ENCODE data around the gene PPM1G. TPM values are rescaled to one million over a fixed set of nuclear protein-coding genes. Genes with fewer than 3 reads are reported as not detected.
"Not testable (repeated sequence)": the region's sequence is repeated elsewhere in the genome, so short reads cannot be mapped to it uniquely, and the experiment has no call there.

PPM1G gene
- total RNA-seq, 1 donor: 63.9 TPM

DNA sequence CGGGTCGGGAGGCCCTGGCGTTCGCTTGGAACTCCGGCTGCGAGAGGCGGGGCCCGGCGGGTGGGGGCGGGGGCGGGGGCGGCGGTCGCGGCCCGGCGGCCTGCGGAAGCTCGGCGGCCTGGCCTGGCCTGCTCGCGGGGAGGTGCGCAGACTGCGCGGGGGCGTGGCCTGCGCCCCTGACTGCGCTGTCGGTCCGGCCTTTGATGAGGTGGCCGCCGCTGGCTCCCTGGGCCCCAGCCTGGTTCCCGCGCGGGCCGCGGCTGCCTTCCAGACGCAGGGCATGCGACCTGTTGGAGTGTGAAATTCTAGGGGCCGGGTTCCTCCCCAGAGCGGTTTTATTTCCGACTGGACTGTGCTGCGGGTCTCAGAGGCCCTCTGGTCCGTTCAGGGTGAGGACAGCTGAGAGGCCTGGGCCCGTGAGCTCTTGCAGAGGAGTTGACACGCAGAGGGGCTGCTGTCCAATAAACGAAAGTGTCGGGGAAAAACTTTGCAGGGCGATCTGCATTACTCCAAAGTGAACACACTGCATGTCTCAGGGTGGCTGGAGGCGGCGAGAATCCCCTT is 19.7 kb upstream of the PPM1G start:
- peak overlapping the region; percentile 96 for H3K4me3 ChIP-seq (ENCODE audit: low read depth, low read length)
- TF ChIP-seq, protein P1, sequence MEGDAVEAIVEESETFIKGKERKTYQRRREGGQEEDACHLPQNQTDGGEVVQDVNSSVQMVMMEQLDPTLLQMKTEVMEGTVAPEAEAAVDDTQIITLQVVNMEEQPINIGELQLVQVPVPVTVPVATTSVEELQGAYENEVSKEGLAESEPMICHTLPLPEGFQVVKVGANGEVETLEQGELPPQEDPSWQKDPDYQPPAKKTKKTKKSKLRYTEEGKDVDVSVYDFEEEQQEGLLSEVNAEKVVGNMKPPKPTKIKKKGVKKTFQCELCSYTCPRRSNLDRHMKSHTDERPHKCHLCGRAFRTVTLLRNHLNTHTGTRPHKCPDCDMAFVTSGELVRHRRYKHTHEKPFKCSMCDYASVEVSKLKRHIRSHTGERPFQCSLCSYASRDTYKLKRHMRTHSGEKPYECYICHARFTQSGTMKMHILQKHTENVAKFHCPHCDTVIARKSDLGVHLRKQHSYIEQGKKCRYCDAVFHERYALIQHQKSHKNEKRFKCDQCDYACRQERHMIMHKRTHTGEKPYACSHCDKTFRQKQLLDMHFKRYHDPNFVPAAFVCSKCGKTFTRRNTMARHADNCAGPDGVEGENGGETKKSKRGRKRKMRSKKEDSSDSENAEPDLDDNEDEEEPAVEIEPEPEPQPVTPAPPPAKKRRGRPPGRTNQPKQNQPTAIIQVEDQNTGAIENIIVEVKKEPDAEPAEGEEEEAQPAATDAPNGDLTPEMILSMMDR (IDR thresholded peaks at IDR 0.05; ENCODE audit: insufficient read depth, low read depth, low read length): no peak
- peak; percentile 87 for DNase-seq (ENCODE audit: low read depth)

DNA sequence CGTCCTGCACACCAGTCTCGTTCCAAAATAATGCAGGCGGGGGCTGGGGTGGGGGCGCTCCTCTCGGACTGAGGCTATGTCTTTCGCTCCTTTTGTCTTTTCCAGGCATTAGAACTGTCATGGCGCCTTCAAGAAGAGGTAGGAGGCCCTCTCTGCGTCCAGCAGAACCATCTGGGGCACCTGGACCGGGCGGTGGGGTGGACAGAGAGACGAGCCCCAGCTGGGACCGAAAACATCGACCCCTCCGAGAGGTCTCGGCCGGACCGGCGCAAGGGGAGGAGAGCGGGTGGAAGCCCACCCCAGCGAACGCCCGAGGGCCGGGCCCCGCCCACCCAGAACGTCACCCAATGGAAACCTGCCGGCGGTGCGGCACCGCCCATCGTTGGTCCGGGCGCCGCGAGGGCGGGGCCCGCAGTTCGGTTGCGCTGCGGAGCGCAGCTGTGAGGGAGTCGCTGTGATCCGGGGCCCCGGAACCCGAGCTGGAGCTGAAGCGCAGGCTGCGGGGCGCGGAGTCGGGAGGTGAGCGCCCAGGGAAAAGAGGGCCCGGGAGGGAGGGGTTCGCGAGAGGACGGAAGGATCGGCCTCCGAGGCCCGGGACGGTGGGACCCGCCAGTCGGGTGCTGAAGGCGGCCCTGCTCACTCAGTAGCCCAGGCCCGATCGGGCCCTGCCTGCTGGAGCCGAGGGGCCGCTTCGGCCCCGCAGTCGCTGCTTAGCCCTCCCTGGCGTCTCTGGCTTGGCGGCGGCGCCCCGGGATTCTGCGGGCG is 19.0 kb upstream of the PPM1G start, which contains the start of gene NRBP1:
NRBP1 (plus strand) TSS at position 419 of the 765 bp plus-strand sequence. CDS start 4,643 bp downstream, outside the sequence.
- DNase-seq (ENCODE audit: low read depth): peak; percentile 87
- H3K4me3 ChIP-seq (ENCODE audit: low read depth, low read length): peak within 1 kb of the TSS; percentile 96
- TF ChIP-seq, protein P1 (IDR thresholded peaks at IDR 0.05; ENCODE audit: insufficient read depth, low read depth, low read length): no peak

DNA sequence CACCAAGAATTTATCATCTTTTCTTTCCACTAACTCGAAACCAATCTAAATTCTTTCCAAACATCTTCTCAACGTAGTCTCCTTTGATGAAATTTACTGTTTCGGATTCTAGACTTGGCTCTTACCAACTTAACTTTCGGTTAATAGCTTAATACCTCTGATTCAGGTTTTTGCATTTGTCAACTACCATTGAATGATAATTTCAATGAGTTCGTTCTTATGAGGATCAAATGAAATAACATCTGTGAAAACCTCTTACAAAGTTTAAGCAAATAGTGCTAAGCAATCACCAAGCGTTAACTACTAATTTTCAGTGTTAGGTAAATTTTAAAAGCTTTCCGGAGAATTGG is 18.4 kb upstream of the PPM1G start:
- no peak for DNase-seq (ENCODE audit: low read depth)
- TF ChIP-seq, protein P1 (IDR thresholded peaks at IDR 0.05; ENCODE audit: insufficient read depth, low read depth, low read length): no peak
- peak overlapping the region; percentile 96 for H3K4me3 ChIP-seq (ENCODE audit: low read depth, low read length)

DNA sequence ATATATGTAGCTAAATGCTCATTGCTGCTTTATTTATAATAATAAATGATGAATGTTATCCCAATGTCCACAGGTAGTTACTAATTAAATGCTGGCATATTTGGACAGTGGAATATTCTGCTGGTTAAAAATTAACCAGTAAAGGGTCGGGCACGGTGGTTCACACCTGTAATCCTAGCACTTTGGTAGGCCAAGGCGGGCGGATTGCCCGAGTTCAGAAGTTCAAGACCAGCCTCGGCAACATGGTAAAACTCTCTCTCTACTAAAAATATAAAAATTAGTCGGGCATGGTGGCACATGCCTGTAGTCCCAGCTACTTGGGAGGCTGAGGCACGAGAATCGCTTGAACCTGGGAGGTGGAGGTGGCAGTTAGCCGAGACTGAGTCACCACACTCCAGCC is 15.6 kb upstream of the PPM1G start:
- DNase-seq (ENCODE audit: low read depth); H3K4me3 ChIP-seq (ENCODE audit: low read depth, low read length): not testable (repeated sequence)

DNA sequence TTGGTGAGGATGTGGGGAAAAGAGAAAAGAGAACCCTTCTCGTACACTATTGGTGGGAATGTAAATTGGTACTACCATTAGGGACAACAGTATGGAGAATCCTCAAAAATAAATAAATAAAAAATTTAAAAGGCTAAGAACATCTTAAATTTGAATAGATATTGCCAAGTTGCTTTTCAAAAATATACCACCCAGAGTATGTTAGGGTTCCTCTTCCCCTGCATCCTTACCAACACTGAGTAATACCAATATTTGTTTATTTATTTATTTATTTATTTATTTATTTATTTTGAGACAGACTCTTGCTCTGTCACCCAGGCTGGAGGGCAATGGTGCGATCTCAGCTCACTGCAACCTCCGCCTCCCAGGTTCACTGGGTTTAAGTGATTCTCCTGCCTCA is 13.6 kb upstream of the PPM1G start:
- TF ChIP-seq, protein P1 (IDR thresholded peaks at IDR 0.05; ENCODE audit: insufficient read depth, low read depth, low read length): no peak

DNA sequence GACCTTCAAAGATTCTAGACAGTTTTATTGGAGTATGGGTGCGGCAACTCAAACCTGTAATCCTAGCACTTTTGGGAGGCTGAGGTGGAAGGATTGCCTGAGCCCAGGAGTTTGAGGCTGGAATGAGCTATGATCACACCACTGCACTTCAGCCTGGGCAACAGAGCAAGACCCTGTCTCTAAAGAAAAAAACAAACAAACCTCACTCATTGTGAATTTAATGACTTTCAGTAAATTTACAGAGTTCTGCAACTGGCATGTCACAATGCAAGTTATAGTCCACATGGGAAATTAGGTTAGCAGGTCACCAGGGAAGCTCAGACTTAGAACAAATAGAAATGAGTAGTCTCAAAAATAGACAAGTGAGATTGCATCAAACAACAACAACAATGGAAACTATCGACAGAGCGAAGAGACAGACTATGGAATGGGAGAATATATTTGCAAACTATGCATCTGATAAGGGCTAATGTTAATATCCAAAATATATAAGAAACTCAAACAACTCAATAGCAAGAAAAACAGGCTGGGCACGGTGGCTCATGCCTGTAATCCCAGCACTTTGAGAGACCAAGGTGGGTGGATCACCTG is 12.4 kb upstream of the PPM1G start:
- no peak overlapping the region for H3K4me3 ChIP-seq (ENCODE audit: low read depth, low read length)
- TF ChIP-seq, protein P1 (IDR thresholded peaks at IDR 0.05; ENCODE audit: insufficient read depth, low read depth, low read length): no peak
- DNase-seq (ENCODE audit: low read depth): no peak

More for the DNA sequence above, 13.6 kb upstream of the PPM1G start:
- DNase-seq (ENCODE audit: low read depth): no peak
- no peak overlapping the region for H3K4me3 ChIP-seq (ENCODE audit: low read depth, low read length)

DNA sequence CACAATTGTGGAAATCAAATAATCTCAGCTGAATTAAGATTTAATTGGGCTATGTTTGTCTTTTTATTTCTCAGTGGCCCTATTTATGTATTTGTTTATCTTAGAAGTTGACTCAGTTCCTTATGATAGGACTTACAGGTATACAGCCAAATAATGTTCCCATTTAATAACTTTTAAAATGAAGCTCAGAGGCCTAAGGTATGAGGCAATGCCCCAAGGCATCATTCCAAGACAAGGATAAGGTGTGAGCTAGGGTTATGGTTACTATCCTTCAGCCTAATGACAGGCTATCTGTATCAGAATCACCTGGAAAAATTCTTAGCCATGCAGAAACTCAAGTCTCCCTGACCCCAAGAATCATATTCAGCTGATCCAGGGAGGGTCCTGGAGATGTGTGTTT is 11.6 kb upstream of the PPM1G start:
- no peak for DNase-seq (ENCODE audit: low read depth)
- H3K4me3 ChIP-seq (ENCODE audit: low read depth, low read length): no peak overlapping the region
- TF ChIP-seq, protein P1 (IDR thresholded peaks at IDR 0.05; ENCODE audit: insufficient read depth, low read depth, low read length): no peak

All from fibroblast of villous mesenchyme (primary cell).